ENCODE results near the gene PLAC9.

The PLAC9 gene

DNA sequence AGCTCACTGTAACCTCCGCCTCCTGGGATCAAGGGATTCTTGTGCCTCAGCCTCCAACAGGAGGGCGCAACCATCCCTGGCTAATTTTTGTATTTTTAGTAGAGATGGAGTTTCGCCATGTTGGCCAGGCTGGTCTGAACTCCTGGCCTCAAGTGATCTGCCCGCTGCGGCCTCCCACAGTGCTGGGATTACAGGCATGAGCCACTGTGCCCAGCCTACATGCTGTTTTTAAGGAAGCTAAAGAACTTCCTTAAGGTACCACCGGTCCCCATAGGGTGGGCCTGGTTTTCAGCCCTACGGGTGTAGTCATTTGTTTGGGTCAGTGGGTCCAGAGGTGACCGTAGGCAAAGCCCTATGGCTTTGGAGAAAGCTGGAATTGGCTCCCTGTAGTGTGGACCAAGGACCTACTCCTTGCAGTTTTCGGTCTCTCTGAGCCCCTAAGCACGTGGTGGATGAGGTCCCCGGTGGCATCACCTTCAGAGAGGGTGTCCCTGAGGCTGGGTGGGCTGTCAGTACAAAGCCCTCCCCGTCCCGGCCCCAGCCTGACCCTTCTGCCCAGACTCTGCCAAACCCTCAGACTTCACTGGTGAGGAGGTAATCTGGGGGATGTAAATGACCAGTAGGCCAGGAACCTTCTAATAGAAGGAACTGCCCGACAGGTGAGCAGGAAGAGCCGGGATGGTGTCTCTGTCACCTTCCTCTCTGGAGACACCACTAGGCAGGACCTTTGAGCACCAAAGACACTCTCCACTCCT is 42.3 kb downstream of the PLAC9 start:
- Histone ChIP-seq H3K4me1 (ENCODE audit: low read length) (no peaks in the 10 kb centered on the region), H3K79me2 (ENCODE audit: low read length) (peaks cover 95% of the 10 kb centered on the region)
- no peak for DNase-seq

DNA sequence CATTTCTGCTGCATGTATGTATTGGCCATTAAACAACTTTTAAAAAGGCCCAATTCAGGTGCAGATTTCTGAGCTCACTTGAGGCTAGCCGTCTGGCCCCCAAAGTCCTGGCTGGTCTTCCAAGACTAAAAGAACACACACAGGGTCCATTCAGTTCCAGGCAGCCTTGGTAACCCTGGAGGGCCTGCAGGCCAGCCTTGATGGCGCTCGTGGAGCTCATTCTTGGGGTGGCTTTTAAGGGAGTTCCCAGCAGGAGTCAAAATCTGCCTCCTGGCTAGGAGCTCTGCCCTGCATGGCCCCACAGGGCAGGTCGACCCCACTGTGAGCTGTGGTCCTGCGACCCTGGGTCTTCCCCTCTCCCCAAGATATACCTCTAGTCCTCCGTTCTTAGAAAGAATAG is 44.0 kb downstream of the PLAC9 start:
- no peaks in the 10 kb centered on the region for H3K27me3 ChIP-seq (replicated peaks; ENCODE audit: insufficient read depth, low read length)
- no peak overlapping the region for H3K9ac ChIP-seq (ENCODE audit: low read length)
- no peak for DNase-seq
- H3K4me1 ChIP-seq (ENCODE audit: low read length), result no peaks in the 10 kb centered on the region
- no peak overlapping the region for H3K4me2 ChIP-seq (ENCODE audit: low read depth, low read length)
- H3F3A ChIP-seq (ENCODE audit: insufficient read depth, low read length), result no peaks in the 10 kb centered on the region
- TF ChIP-seq EZH2phosphoT487 (IDR thresholded peaks at IDR 0.05; ENCODE audit: low read length) (no peak), EZH2 (optimal IDR thresholded peaks at IDR 0.05; ENCODE audit: low read depth, low read length) (no peak)
- TF ChIP-seq, protein P1, sequence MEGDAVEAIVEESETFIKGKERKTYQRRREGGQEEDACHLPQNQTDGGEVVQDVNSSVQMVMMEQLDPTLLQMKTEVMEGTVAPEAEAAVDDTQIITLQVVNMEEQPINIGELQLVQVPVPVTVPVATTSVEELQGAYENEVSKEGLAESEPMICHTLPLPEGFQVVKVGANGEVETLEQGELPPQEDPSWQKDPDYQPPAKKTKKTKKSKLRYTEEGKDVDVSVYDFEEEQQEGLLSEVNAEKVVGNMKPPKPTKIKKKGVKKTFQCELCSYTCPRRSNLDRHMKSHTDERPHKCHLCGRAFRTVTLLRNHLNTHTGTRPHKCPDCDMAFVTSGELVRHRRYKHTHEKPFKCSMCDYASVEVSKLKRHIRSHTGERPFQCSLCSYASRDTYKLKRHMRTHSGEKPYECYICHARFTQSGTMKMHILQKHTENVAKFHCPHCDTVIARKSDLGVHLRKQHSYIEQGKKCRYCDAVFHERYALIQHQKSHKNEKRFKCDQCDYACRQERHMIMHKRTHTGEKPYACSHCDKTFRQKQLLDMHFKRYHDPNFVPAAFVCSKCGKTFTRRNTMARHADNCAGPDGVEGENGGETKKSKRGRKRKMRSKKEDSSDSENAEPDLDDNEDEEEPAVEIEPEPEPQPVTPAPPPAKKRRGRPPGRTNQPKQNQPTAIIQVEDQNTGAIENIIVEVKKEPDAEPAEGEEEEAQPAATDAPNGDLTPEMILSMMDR (IDR thresholded peaks at IDR 0.05; ENCODE audit: low read length), result no peak
- H3K9me2 ChIP-seq (replicated peaks; ENCODE audit: insufficient read depth, low read length), result no peaks in the 10 kb centered on the region
- H3K4me3 ChIP-seq (ENCODE audit: low read length), result no peak overlapping the region
- no peak overlapping the region for H2AFZ ChIP-seq (ENCODE audit: low read length)
- peaks cover 5% of the 10 kb centered on the region; the same call in 1 of the 2 replicates for H3K36me3 ChIP-seq (replicated peaks; ENCODE audit: insufficient read depth, low read length)
- peaks cover 4% of the 10 kb centered on the region; the same call in 1 of the 2 replicates for H4K20me1 ChIP-seq (ENCODE audit: insufficient read depth, low read length)
- H3K27ac ChIP-seq (ENCODE audit: low read length), result no peak overlapping the region
- no peaks in the 10 kb centered on the region for H3K9me3 ChIP-seq (replicated peaks; ENCODE audit: insufficient read depth, low read length)
- peaks cover 95% of the 10 kb centered on the region for H3K79me2 ChIP-seq (ENCODE audit: low read length)

More for the DNA sequence above, 42.3 kb downstream of the PLAC9 start:
- H3K27me3 ChIP-seq (replicated peaks; ENCODE audit: insufficient read depth, low read length), result no peaks in the 10 kb centered on the region
- no peak overlapping the region for H2AFZ ChIP-seq (ENCODE audit: low read length)
- no peak overlapping the region for H3K4me3 ChIP-seq (ENCODE audit: low read length)
- TF ChIP-seq, protein P1 (IDR thresholded peaks at IDR 0.05; ENCODE audit: low read length), result no peak
- TF ChIP-seq EZH2 (optimal IDR thresholded peaks at IDR 0.05; ENCODE audit: low read depth, low read length) (no peak), EZH2phosphoT487 (IDR thresholded peaks at IDR 0.05; ENCODE audit: low read length) (no peak)
- no peaks in the 10 kb centered on the region for H3K9me3 ChIP-seq (replicated peaks; ENCODE audit: insufficient read depth, low read length)
- no peaks in the 10 kb centered on the region for H3K9me2 ChIP-seq (replicated peaks; ENCODE audit: insufficient read depth, low read length)
- no peak overlapping the region for H3K27ac ChIP-seq (ENCODE audit: low read length)
- peaks cover 4% of the 10 kb centered on the region; the same call in 1 of the 2 replicates for H4K20me1 ChIP-seq (ENCODE audit: insufficient read depth, low read length)
- 0 out of 2 replicates have a peak, but pooled peaks cover 5% of the 10 kb centered on the region for H3K36me3 ChIP-seq (replicated peaks; ENCODE audit: insufficient read depth, low read length)
- no peaks in the 10 kb centered on the region for H3F3A ChIP-seq (ENCODE audit: insufficient read depth, low read length)
- H3K9ac ChIP-seq (ENCODE audit: low read length), result no peak overlapping the region
- no peak overlapping the region for H3K4me2 ChIP-seq (ENCODE audit: low read depth, low read length)

DNA sequence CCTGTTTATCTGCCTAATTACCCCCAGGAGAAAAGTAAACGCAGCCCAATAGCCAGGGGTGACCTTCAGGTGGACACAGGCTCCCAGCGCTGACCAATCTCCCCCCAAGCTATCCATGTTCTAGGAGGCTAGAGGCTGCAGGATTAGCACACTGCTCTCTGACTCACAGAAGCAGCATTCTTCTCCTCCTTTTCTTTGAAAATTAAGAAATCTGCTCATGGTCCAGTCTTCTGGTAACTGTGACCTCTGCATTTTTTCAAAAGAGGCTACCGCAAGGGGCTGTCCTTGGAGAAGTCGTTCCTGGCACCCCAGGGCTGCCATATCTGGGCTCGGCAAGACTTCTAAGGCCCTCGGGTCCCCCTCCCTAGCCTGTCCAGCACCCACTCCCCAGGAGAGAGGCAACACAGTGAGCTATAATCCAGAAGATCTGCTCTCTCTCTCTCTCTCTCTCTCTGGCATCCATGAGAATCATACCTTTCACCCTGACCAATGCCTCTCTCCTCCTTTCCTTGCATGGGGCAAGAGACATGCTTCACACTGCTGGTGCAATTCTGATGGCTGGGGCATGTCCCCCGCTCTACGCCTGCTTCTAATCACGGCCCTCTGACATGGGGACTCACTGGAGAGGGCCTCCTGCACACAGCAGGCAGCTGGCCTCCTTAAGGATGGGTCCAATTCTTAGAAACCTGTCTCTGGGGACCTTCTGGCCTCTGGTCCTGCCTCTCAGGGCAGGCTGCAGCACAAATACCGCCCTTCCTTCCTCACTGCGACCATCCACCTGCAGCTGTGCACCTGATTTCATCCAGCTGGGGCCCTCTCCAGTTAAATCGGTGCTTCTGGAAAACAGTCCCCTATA is 45.5 kb downstream of the PLAC9 start:
- H3K27ac ChIP-seq (ENCODE audit: low read length), result no peak overlapping the region
- no peak for DNase-seq
- no peaks in the 10 kb centered on the region for H3F3A ChIP-seq (ENCODE audit: insufficient read depth, low read length)
- no peak overlapping the region for H3K4me2 ChIP-seq (ENCODE audit: low read depth, low read length)
- no peaks in the 10 kb centered on the region for H3K27me3 ChIP-seq (replicated peaks; ENCODE audit: insufficient read depth, low read length)
- no peak overlapping the region for H3K4me3 ChIP-seq (ENCODE audit: low read length)
- H3K79me2 ChIP-seq (ENCODE audit: low read length), result peaks cover 95% of the 10 kb centered on the region
- no peaks in the 10 kb centered on the region for H3K4me1 ChIP-seq (ENCODE audit: low read length)
- peaks cover 5% of the 10 kb centered on the region; the same call in 1 of the 2 replicates for H3K36me3 ChIP-seq (replicated peaks; ENCODE audit: insufficient read depth, low read length)
- H3K9ac ChIP-seq (ENCODE audit: low read length), result no peak overlapping the region
- H2AFZ ChIP-seq (ENCODE audit: low read length), result no peak overlapping the region
- no peaks in the 10 kb centered on the region for H3K9me2 ChIP-seq (replicated peaks; ENCODE audit: insufficient read depth, low read length)
- H3K9me3 ChIP-seq (replicated peaks; ENCODE audit: insufficient read depth, low read length), result no peaks in the 10 kb centered on the region
- TF ChIP-seq EZH2 (optimal IDR thresholded peaks at IDR 0.05; ENCODE audit: low read depth, low read length) (no peak), EZH2phosphoT487 (IDR thresholded peaks at IDR 0.05; ENCODE audit: low read length) (no peak)
- TF ChIP-seq, protein P1 (IDR thresholded peaks at IDR 0.05; ENCODE audit: low read length), result no peak
- peaks cover 10% of the 10 kb centered on the region; the same call in 1 of the 2 replicates for H4K20me1 ChIP-seq (ENCODE audit: insufficient read depth, low read length)

Data from MM.1S (cell line).